GM11168 (cell line): Measurements from ENCODE around the gene CPEB2.

Experiments
- in situ Hi-C: fragments of 300-500 bp; cut with MboI; formaldehyde crosslinking; loops from one replicate; pipeline ENCODE4 v1.12.0; 2022; ENCODE audit warnings: low sequenced_read_pairs; ENCODE audit not compliant: unreplicated experiment

CPEB2 gene

GRCh38 chr4:15109600-15109999 lies 107.3 kb downstream of the CPEB2 start:
- in situ Hi-C loops = no loop called here

DNA sequence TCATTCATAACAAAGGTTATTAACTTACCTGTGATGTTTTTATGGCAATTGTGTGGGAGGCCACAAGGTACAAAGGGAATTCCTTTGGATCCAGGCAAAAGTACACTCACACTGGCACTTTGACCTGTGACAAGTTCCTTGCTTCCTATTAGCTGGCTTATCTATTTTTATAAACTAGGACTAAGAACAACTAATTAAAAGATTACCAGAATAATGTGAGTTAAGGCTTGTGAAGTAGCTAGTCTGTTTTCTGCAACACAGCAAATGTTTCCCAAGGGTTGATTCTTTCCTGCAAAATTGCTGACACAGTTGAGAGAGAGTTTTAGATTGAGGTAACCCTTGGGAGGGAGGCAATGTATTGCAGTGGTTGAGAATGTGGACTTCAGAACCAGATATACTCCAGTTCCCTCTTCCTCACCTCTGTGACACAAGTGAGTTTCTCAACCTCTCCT lies 107.9 kb downstream of the CPEB2 start:
- in situ Hi-C loops = no loop called here

DNA sequence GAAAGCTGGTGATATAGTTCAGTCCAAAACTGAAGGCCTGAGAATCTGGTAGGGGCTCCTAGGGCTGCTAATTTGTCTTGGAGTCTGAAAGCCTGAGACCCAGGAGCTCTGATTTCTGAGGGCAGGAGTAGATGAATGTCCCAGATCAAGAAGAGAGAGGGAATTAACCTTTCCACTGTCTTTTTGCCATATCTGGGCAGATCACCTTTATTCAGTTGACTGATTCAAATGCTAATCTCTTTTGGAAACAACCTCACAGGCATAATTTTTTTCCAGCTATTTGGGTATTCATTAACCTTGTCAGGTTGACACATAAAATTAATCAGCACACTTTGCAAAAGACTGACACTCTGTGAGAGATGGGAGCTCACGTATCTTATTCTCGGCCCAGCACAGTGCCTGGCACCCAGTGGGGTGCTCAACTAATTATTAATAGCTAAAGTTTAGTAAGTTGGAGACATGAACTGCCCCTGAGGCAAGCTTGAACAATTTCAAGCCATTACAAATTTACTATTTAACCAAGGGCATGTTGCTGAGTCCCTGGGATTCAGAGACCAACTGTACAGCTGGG lies 114.3 kb downstream of the CPEB2 start:
- in situ Hi-C loops = no loop called here

DNA sequence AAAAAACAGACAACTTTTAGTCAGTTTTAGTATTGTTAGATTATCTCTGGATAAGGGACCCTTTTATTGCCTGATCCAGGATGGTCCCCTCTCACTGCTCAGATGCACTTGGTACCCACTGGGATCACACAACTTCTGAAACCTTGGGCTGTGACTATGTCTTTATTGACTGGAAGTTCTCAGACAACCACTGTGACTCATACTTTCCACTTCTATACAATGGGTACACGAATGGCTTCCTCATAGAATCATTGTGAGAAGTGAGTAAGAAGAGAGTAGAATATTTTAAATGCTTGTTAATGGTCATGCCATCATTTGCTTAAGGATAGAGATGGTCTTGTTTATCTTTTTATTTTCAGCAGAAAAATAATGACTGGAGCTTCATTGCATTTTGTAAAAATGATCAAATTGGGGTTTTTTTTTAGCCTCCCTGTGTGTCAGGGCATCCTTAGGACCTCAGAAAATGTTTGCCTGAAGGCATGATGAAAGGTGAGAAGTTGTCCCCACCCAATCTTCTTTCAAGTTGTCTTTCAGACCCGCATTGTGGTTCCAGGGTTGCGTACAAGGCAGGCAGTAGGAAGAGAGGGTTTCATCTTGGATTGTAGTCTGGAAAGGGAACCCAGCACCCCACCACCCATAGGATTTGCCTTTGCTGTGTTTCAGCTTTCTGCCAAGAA lies 115.1 kb downstream of the CPEB2 start:
- in situ Hi-C loops = no loop called here

DNA sequence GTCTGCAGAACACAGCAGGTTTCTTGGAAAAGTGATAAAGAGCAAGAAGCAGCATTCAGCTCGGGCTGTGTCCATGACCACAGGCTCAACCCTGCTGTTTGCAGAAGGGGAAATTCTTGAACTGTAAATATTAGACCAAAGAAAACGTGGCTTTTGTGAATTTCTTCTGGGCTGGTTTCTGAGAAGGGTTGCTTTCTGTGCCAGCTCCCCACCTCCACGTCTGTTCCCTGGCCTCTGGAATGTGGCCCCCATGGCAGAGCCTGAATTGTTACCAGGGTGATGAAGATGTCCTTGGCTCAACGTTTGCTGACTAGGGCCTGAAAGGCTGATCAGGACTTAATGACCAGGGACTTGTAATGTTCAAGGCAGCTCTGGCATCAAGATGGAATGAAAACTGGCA lies 116.0 kb downstream of the CPEB2 start:
- in situ Hi-C loops = no loop called here
